Smooth muscle cell (in vitro differentiated cells): Measurements from ENCODE around the gene NUP107. TPM values are rescaled to one million over a fixed set of nuclear protein-coding genes. Genes with fewer than 3 reads are reported as not detected.

Source experiments
- DNase-seq: peaks from one replicate; lab custom pipeline; 2025; ENCODE audit not compliant: unreplicated experiment; lab: John Stamatoyannopoulos, UW
- H2AFZ ChIP-seq: fragments of 200-600 bp; sonication (generic); 2 replicates; pipeline ENCODE4 v1.6.0; 2016; ENCODE audit warnings: antibody characterized with exemption, low read depth, mild to moderate bottlenecking
- H3F3A ChIP-seq: fragments of 200-600 bp; sonication (generic); 2 replicates; pipeline ENCODE4 v1.6.0; 2017; ENCODE audit warnings: antibody characterized with exemption, low read depth
- H3K27ac ChIP-seq: fragments of 200-600 bp; sonication (generic); 2 replicates; pipeline ENCODE4 v1.5.1; 2016; ENCODE audit warnings: low read depth, mild to moderate bottlenecking
- H3K27me3 ChIP-seq: fragments of 200-600 bp; sonication (generic); 2 replicates; pipeline ENCODE4 v1.6.1; 2016; ENCODE audit warnings: low read depth, mild to moderate bottlenecking
- H3K36me3 ChIP-seq: fragments of 200-600 bp; sonication (generic); 2 replicates; pipeline ENCODE4 v1.5.1; 2016; ENCODE audit warnings: low read depth
- H3K4me1 ChIP-seq: fragments of 200-600 bp; sonication (generic); 2 replicates; pipeline ENCODE4 v1.5.1; 2016; ENCODE audit warnings: low read depth
- H3K4me2 ChIP-seq: fragments of 200-600 bp; sonication (generic); 2 replicates; pipeline ENCODE4 v1.6.0; 2016; ENCODE audit warnings: mild to moderate bottlenecking
- H3K4me3 ChIP-seq: fragments of 200-600 bp; sonication (generic); 2 replicates; pipeline ENCODE4 v1.5.1; 2016; ENCODE audit warnings: mild to moderate bottlenecking
- H3K79me2 ChIP-seq: fragments of 200-600 bp; sonication (generic); 2 replicates; pipeline ENCODE4 v1.6.0; 2016; ENCODE audit warnings: low read depth, mild to moderate bottlenecking
- H3K9ac ChIP-seq: fragments of 200-600 bp; sonication (generic); 2 replicates; pipeline ENCODE4 v1.6.0; 2016; ENCODE audit warnings: low read depth
- H3K9me3 ChIP-seq: fragments of 200-600 bp; sonication (generic); replicated peaks from 2 replicates; pipeline ENCODE4 v1.5.1; 2016; ENCODE audit warnings: low read depth
- H4K20me1 ChIP-seq: fragments of 200-600 bp; sonication (generic); 2 replicates; pipeline ENCODE4 v1.6.0; 2016; ENCODE audit warnings: low read depth
- CTCF ChIP-seq: fragments of 200-600 bp; sonication (generic); IDR thresholded peaks from 2 replicates; pipeline ENCODE4 v1.5.1; 2017; ENCODE audit warnings: borderline replicate concordance, mild to moderate bottlenecking, antibody characterized with exemption; ENCODE audit not compliant: insufficient read depth, poor library complexity, severe bottlenecking
- WGBS: methylation state at CpG from one replicate; pipeline ENCODE4 v1.1.7; 2016; ENCODE audit warnings: low lambda C conversion rate; 5-methylcytosine and 5-hydroxymethylcytosine counted together
- polyA plus RNA-seq: library from polyadenylated mRNA; unstranded; fragments of >200 nt; fragmentation: Nextera tagmentation; extraction: Ambion mirVana; gene quantifications from 2 replicates; pipeline ENCODE4 v1.2.1, GENCODE V29; 2016
- total RNA-seq: library from RNA; depleted of rRNA; stranded (reverse); fragments of >200 nt; gene quantifications from 2 replicates; pipeline ENCODE4 v1.2.3, GENCODE V29; 2014

The NUP107 gene
- total and polyA plus RNA-seq, 2 experiments from 2014 or later: 39.9 to 51.1 TPM

GRCh38 chr12:68743356-68743755, 56.6 kb downstream of the NUP107 start:
- no peak for TF ChIP-seq CTCF
- no peaks in the 10 kb centered on the region for H3K36me3 ChIP-seq
- peaks cover 11% of the 10 kb centered on the region for H3K79me2 ChIP-seq
- H4K20me1 ChIP-seq: no peaks in the 10 kb centered on the region
- peaks cover 12% of the 10 kb centered on the region for H3K4me1 ChIP-seq
- H3K4me3 ChIP-seq: no peak overlapping the region
- H3F3A ChIP-seq: no peaks in the 10 kb centered on the region
- H3K27ac ChIP-seq: no peak overlapping the region
- H3K9ac ChIP-seq: no peak overlapping the region
- no peak overlapping the region for H2AFZ ChIP-seq
- no peaks in the 10 kb centered on the region for H3K27me3 ChIP-seq
- WGBS: 98% methylated on average over 2 of the region's 2 CpGs
- no peak overlapping the region for H3K4me2 ChIP-seq
- H3K9me3 ChIP-seq: no peaks in the 10 kb centered on the region
- DNase-seq: no peak

GRCh38 chr12:68745376-68745903, 58.7 kb downstream of the NUP107 start:
- Histone ChIP-seq H3K9me3 (no peaks in the 10 kb centered on the region), H3K4me3 (peak overlapping the region; percentile 68), H2AFZ (peak overlapping the region; percentile 88), H3K4me1 (peaks cover 14% of the 10 kb centered on the region), H3K79me2 (peaks cover 11% of the 10 kb centered on the region), H4K20me1 (no peaks in the 10 kb centered on the region), H3K27ac (no peak overlapping the region), H3K4me2 (peak overlapping the region; percentile 89), H3K9ac (peak overlapping the region; percentile 36), H3K27me3 (no peaks in the 10 kb centered on the region), H3K36me3 (no peaks in the 10 kb centered on the region), H3F3A (no peaks in the 10 kb centered on the region)
- no peak for TF ChIP-seq CTCF
- 73% methylated on average over 9 of the region's 9 CpGs for WGBS
- DNase-seq: no peak

GRCh38 chr12:68745904-68746571, 59.3 kb downstream of the NUP107 start, which contains the start of gene SLC35E3:
Gene SLC35E3 (plus strand): TSS chr12:68746176. CDS start chr12:68746378, 202 bp downstream.
- H3K27me3 ChIP-seq: no peaks in the 10 kb centered on the region
- TF ChIP-seq CTCF: no peak
- H3K9ac ChIP-seq: peak within 1 kb of the TSS; percentile 45
- H3K4me1 ChIP-seq: peaks cover 14% of the 10 kb centered on the region
- H3K36me3 ChIP-seq: no peaks in the 10 kb centered on the region
- H3F3A ChIP-seq: no peaks in the 10 kb centered on the region
- peak within 1 kb of the TSS; percentile 1 for H3K27ac ChIP-seq
- H3K4me3 ChIP-seq: peak within 1 kb of the TSS; percentile 68
- peak; percentile 72 for DNase-seq
- peak within 1 kb of the TSS; percentile 89 for H3K4me2 ChIP-seq
- WGBS: under 1% methylated on average over 52 of the region's 52 CpGs
- no peaks in the 10 kb centered on the region for H3K9me3 ChIP-seq
- H3K79me2 ChIP-seq: peaks cover 11% of the 10 kb centered on the region
- no peaks in the 10 kb centered on the region for H4K20me1 ChIP-seq
- H2AFZ ChIP-seq: peak within 1 kb of the TSS; percentile 88
